WTC11 (cell line): ENCODE measurements around the gene LTBP4.

Experiments
- CTCF ChIP-seq: fragments of 200-600 bp; IDR thresholded peaks from 2 replicates; pipeline ENCODE4 v1.8.0; 2022; ENCODE audit warnings: antibody characterized with exemption
- ETV6 ChIP-seq: sonication (generic); formaldehyde crosslinking; IDR thresholded peaks from 2 replicates; pipeline ENCODE4 v1.8.1; 2022; ENCODE audit warnings: mild to moderate bottlenecking, missing genetic modification reagents
- HMGXB4 ChIP-seq: sonication (generic); formaldehyde crosslinking; IDR thresholded peaks from 2 replicates; pipeline ENCODE4 v1.8.1; 2023; ENCODE audit warnings: mild to moderate bottlenecking, moderate library complexity, missing genetic modification reagents
- TF ChIP-seq, protein P1 (sequence below): sonication (generic); formaldehyde crosslinking; IDR thresholded peaks from 2 replicates; pipeline ENCODE4 v1.8.0; 2022; ENCODE audit warnings: mild to moderate bottlenecking, missing genetic modification reagents

GRCh38 chr19:40632311-40633036 lies 31.3 kb downstream of the LTBP4 start:
- TF ChIP-seq HMGXB4 (CRISPR knock-in tag): no peak
- no peak for TF ChIP-seq CTCF
- TF ChIP-seq, protein P1, sequence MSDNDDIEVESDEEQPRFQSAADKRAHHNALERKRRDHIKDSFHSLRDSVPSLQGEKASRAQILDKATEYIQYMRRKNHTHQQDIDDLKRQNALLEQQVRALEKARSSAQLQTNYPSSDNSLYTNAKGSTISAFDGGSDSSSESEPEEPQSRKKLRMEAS (CRISPR knock-in tag): no peak
- TF ChIP-seq ETV6 (CRISPR knock-in tag): no peak
